Measurements from ENCODE around the gene SLC19A1.

Gene SLC19A1

DNA sequence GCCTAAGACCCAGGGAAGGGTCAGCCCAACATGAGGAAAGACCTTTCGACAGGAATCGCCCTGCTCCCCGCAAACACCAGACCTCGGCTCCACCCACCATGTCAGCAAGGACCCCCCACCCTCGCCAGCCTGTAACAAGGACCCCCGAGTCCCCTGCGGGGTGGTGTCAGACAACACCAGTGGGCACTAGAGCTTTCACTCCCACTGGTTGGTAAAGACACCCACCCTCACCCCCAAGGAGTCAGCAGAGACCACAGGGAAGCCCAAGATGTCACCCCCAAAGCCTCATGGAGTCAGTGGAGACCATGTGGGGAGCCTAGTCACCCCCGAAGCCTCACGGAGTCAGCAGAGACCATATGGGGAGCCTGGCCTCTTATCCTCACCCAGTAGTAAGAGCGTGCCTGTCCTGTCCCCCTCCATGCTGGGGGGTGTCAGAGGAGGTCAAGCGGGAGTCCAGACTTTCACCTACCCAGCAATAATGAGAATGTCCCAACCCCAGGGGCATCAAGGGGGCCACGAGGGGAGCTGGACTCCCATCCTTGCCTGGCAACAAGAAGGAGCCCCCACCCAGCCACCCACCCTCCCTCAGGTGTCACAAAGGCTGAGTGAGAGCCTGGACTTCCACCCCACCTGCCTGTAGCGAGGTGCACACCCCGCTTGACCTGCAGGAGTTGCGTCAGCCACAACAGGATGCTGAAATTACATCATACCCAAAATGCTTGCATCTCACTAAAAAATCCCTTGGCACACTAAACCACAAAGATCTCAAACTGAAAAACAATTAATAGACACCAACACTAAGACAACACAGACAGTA, 24.8 kb downstream of the SLC19A1 start:
- no peak for DNase-seq (ENCODE audit: low read depth in 2 of 2)

DNA sequence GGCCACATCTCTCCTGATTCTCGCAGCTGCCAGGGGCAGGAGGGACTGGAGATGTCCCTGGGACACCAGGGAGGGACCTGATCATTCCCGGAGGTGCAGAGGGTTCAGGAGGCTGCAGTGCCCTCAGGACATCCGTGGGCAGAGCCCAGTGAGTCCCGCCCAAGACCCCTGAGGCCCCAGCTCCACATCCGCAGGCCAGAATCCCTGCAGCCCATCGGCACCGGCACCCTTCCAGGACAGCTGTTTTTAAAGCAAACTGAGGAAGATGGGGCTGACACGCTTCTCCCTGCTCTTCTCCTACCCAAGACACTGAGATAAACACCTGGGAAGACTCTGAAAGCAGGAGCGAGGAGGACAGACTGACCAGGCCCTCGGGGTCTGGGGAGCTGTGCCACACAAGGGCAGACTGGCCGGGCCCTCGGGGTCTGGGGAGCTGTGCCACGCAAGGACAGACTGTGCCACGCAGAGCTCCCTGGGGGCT, 25.5 kb downstream of the SLC19A1 start:
- DNase-seq (ENCODE audit: low read depth in 2 of 2) = no peak

DNA sequence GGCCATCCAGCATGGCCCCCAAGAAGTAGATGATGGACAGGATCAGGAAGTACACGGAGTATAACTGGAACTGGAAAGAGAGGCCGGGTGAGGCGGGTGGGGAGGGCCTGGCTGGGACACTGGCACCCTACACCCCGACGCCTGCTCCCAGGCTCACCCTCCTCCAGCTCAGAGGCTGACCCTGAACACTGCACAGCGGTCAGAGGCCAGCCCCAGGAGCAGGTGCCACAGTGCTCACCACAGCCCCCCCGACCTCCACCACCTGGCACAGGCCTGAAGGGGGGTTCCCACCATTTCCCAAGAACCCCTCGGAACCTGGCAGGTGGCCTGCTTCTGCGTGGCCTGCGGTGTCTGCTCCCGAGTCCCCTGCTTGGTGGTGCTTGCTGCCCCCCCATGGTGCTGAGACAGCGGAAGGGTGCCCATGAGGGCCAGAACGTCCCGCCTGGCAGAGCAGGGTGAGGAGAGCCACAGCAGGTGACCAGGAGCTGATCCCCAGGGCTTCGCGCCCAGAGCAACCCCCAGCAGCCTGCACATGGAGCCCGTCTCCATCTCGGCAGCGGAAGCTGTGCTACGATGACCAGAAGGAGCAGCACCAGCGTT, 26.1 kb downstream of the SLC19A1 start:
- DNase-seq (ENCODE audit: low read depth in 2 of 2) = no peak

DNA sequence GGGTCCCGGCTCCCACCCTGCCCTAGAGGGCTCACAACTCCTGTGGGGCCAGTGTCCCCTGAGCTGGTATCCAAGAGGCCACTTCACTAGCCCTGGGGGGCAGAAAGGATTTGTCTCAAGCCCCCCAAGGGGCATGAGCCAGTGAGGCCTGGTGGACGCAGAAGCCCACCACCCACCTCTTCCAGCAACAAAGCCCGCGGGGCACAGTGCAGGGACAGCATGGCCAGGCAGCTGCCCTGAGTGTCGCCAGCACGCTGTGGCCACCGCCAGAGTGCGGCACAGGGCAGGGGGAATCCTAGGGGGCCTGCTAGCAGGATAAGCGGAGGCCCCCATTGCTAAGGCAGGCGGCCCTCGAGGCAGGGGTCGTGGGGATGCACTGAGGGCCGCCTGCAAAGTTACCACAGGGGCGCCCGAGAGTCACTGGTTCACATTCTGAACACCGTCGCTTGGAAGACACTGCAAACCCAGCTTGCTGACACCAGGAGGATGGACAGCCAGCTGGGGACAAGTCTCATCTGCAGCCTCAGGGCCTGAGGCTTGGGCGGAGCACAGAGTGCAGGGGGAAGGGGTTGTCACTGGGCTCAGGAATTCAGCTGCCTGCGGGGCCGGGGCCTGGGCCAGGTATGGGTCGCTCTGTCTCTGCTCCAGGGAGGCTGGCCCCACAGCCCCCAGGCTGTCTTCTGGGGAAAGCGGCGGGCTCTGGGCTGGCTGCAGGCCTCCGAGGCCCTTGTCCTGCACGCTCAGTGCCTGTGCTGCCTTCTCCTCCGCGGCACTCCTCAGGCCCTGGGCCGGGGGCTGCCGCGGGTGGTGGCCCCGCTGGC, 26.8 kb downstream of the SLC19A1 start:
- DNase-seq (ENCODE audit: low read depth in 2 of 2) = no peak

DNA sequence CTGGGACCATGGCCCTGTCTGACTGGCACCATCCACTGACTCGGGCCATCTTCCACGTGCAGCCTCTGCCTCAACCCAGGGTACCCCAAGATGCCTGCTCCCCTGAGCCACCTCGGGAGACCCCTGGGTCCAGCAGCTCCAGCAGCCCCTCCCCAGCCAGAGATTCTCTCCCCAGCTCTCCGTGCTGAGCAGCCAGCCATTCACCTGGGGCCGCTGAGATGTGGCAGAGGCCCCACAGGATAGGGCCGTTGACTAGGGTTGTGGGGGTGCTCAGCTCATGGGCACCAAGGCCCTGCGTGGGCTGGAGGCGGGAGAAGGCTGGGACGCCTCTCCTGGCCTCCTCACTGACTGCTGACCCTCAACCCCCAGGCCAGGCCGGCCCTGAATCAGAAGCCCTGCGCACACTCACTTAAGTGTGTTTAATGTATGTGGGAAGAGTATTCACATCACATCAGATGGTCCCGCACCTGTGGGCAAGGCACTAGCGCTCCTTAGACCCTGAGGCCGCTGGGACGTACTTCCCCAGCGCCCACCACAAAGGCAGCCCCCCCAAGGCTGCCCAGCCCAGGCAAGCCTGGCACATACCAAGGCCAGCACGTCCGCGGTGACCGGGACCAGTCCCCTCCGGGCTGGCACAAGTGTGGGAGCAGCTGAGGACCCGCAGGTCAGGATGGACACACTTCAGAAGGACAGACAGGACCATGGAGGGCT, 27.8 kb downstream of the SLC19A1 start:
- no peak for DNase-seq (ENCODE audit: low read depth in 2 of 2)

DNA sequence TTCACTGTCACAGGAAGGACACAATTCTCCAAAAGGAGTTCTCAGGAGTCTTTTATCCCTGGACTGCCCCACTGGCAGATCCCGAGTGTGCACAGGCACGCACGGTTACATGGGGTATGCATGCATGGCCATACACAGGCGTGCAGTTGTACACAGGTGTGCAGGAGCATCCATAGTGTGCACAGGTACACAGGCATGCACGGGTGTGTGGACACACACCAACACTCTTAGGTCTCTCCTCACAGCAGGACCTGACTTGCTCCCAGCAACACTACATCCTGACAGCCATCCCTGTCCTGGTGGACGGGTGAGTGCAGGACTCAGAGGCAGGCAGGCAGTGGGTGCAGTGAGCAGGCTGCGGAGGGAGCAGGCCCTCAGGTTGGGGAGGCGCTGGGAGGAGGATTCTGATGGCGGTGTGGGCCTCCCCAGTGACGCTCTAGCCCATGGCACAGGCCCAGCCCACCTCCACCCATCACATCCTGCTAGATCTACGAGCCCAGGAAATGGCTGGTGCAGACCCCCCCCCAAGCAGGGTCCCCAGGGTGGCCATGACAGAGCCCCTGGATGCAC, 28.4 kb downstream of the SLC19A1 start:
- no peak for DNase-seq (ENCODE audit: low read depth in 2 of 2)

DNA sequence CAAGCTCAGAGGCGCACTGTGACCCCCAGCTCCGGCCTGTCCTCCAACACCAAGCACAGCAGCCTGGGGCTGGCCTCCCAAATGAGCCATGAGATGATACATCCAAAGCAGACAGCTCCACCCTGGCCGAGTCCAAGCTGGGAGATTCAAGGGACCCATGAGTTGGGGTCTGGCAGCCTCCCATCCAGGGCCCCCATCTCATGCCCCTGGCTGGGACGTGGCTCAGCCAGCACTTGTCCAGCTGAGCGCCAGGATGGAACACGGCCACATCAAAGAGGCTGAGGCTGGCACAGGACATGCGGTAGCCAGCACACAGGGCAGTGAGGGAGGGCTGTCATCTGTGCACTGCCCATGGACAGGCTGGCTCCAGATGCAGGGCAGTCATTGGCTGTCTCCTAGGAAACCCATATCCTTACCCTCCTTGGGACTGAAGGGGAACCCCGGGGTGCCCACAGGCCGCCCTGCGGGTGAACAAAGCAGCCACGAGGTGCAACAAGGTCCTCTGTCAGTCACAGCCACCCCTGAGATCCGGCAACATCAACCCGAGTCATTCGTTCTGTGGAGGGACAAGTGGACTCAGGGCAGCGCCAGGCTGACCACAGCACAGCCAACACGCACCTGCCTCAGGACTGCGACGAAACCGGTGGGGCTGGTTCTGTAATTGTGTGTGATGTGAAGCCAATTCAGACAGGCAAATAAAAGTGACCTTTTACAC, 29.1 kb downstream of the SLC19A1 start:
- no peak for DNase-seq (ENCODE audit: low read depth in 2 of 2)

DNA sequence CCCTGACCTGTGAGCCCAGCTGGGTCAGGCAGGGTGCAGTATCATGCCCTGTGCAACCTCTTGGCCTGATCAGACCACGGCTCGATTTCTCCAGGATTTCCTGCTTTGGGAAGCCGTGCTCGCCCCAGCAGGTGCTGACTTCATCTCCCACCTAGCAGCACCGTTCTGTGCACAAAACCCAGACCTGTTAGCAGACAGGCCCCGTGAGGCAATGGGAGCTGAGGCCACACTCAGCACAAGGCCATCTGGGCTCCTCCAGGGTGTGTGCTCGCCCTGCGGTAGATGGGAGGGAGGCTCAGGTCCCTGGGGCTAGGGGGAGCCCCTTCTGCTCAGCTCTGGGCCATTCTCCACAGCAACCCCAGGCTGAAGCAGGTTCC, 29.6 kb downstream of the SLC19A1 start:
- no peak for DNase-seq (ENCODE audit: low read depth in 2 of 2)

DNA sequence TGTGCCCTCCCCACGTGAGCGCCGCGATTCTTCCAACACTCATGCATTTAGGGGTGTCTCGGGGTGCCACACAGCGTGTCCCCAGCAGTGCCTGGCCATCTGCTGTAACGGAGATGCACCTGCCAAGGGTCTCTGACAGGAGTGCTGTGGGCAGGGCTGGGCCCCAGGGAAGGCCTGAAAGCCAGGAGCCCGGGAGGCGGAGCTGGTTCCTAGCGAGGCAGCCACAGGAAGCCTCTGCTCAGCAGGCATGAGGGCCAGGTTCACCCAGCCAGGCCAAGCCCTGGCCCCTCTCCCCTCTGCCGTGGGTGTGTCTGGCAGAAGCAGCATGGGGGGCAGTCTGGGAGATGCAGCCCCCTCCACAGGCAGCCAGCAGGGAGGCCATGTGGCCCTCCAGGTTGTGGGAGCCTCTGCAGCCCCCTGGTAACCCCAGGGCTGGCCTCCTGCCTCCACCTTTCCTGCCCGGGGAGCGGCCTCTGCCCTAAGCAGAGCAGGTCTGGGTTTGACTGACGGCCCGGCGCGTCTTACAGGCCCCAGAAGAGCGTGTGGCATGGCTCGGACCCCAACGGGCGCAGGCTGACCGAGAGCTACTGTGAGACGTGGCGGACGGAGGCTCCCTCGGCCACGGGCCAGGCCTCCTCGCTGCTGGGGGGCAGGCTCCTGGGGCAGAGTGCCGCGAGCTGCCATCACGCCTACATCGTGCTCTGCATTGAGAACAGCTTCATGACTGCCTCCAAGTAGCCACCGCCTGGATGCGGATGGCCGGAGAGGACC, 30.4 kb downstream of the SLC19A1 start:
- DNase-seq (ENCODE audit: low read depth in 2 of 2) = no peak

DNA sequence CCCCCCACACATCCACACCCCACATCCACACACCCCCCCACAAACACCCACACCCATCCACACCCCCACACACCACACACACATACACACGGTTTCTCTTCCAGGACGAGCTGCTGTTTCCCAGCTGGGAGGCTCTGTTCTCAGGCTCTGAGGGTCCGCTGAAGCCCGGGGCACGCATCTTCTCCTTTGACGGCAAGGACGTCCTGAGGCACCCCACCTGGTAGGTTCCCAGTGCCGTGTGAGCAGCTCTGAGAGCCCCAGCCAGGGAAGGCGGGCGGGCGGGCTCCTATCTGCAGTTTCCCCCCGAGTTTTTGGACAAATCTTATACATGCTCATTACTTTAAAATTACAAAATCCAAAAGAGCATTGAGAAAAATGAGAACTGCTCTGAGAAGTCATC, 31.2 kb downstream of the SLC19A1 start:
- no peak for DNase-seq (ENCODE audit: low read depth in 2 of 2)

DNA sequence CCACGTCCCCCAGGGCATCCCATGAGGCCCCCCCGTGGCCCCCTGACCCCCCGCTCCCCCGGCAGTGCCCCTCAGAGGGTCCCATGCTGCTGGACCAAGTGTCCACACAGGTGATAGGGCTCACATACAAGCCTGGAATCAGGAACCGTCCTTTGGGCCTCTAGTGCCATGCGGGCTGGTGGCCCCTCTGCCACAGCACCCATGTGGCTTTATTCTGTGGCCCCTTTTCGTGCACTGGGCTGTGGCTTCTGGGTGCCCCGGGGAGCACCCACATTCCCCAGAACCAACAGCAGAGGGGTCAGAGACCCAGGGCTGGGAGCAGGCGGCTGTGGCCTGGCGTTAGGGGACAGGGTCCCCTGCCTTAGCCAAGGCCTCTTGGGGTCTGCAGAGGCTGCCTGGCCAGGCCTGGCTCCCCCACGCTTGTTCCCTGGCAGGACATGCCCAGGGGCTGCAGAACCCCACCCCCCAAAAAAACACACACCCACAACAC, 31.7 kb downstream of the SLC19A1 start:
- no peak for DNase-seq (ENCODE audit: low read depth in 2 of 2)

DNA sequence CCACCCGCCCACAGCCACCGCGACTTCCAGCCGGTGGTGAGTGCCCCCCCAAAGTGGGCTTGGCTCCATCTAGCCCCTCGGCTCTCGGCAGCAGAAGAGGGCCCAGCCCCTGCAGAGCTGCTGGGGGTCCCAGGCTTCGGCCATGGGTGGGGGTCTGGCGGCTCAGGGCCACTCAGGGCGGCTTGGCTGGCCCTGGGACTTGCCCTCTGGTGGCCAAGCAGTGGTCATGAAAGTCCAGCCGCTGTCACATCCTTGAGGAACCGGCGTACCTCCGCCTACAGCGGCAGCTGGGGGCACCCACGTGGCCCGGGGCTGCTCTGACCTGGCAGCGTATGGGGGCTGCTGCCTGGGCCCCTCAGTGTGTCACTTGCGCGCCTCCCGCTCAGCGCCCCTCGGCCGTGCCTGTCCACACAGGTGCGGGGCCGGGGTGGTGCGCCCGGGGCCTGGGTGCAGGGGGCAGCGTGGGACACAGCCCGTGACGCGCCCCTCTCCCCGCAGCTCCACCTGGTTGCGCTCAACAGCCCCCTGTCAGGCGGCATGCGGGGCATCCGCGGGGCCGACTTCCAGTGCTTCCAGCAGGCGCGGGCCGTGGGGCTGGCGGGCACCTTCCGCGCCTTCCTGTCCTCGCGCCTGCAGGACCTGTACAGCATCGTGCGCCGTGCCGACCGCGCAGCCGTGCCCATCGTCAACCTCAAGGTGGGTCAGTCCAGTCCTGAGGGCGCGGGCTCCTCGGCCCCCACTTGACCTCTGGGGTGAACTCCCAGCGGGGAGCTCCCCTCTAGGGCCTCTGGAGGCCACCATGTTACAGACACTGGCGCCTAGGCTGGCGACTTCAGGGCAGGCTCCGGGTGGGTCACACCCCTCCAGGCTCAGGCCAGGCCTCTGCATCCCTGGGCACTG, 32.4 kb downstream of the SLC19A1 start:
- DNase-seq (ENCODE audit: low read depth in 2 of 2) = no peak

DNA sequence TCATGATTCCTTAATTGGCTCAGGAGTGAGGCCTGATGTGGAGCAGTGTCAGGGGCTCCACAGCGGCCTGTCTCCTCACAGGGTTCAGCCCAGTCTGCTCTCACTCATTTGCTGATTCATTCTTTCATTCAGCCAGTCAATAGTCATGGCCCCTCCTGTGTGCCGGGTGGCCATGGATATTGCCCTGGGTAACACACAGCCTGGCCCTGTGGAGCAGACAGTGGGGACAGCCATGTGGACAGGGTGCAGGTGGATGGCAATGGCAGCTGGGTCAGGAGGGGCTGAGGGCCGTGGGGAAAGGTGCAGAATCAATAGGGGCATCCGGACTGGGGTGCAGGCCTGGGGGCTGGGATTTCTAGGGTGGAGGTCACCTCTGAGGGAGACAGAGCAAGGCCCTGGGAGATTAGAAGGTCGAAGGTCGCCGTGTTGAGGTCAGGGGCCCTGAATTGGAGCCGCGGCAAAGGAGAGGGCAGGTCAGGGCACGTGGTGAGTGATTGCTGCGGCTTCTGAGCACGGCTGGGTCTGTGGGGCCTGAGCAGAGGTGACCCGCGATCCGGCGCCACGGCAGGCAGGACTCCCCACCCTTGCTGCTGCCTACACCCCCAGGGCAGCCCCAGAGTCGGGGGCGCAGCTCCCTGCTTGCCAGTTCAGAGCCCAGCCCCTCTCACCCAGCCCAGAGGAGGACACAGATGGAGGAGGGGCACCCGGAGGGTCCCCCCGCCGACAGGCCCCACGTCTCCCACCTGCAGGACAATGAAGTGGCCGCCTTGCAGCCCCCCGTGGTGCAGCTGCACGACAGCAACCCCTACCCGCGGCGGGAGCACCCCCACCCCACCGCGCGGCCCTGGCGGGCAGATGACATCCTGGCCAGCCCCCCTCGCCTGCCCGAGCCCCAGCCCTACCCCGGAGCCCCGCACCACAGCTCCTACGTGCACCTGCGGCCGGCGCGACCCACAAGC, 33.4 kb downstream of the SLC19A1 start:
- no peak for DNase-seq (ENCODE audit: low read depth in 2 of 2)

DNA sequence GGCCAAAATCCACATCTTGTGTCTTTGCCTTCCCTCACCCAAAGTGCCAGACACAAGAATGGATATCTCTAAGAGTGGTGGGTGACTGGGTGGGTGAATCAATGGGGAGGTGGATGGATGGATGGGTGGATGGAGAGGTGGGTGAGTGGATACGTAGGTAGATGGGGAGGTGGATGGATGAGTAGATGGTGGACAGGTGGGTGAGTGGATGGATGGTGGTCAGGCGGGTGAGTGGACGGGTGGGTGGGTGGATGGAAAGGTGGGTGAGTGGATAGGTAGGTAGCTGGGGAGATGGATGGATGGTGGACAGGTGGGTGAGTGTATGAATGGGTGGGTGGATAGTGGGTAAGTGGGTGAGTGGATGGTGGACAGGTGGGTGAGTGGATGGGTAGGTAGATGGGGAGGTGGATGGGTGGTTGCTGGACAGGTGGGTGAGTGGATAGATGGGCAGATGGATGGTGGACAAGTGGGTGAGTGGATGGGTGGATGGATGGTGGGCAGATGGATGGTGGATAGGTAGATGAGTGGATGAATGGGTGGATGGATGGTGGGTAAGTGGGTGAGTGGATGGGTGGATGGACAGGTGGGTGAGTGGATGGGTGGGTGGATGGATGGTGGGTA, 34.2 kb downstream of the SLC19A1 start:
- no peak for DNase-seq (ENCODE audit: low read depth in 2 of 2)

DNA sequence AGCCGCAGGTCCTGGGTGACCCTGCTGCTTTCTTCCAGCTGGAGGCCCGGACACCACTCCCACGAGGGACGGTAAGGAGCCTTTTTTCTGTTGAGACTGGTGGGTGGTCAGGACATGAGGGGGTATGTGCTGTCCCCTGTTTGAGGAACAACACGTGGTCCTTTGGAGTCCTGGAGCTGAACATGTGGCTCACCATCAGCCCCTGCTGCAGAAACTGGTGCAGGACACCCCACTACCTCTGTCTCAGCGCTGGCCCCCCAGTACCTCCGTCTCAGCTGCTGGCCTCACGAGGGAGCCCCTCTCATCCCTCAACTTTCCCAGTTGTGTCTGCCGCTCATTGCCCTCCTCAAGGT, 34.7 kb downstream of the SLC19A1 start:
- no peak for DNase-seq (ENCODE audit: low read depth in 2 of 2)

DNA sequence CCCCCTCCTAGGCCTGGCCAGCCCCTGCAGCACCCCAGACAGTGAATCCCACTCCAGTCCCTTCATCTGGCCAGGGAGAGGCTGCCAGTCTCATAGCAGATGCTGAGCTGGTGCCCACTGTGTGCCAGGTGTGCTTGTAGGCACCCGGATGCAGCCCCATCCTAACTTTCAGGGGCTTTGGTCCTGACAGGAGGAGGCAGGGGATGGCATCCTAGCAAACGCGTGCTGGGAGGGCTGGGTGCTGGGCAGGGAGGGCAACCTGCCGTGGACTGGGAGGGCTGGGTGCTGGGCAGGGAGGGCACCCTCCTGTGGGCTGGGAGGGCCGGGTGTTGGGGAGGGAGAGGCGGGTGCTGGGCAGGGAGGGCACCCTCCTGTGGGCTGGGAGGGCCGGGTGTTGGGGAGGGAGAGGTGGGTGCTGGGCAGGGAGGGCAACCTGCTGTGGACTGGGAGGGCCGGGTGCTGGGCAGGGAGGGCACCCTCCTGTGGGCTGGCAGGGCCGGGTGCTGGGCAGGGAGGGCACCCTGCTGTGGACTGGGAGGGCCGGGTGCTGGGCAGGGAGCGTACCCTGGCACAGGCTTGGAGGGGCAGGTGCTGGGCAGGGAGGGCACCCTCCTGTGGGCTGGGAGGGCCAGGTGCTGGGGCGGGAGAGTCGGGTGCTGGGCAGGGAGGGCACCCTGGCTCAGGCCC, 35.3 kb downstream of the SLC19A1 start:
- no peak for DNase-seq (ENCODE audit: low read depth in 2 of 2)
